BE2C (cell line): ENCODE measurements around the gene SAMD14.
A peak's percentile ranks its signal among the peaks of the same experiment; 100 is the strongest.

Source experiments
- DNase-seq: peaks from one replicate; pipeline ENCODE4 v3.0.0-alpha.2; 2020
- H3K27me3 ChIP-seq: fragments of 250-450 bp; sonication (Bioruptor Pico); 2 replicates; pipeline ENCODE4 v1.5.1; 2020; ENCODE audit warnings: mild to moderate bottlenecking
- H3K36me3 ChIP-seq: fragments of 250-450 bp; sonication (Bioruptor Pico); 2 replicates; pipeline ENCODE4 v1.5.1; 2020; ENCODE audit warnings: mild to moderate bottlenecking
- H3K4me1 ChIP-seq: fragments of 250-450 bp; sonication (Bioruptor Pico); 2 replicates; pipeline ENCODE4 v1.5.1; 2020
- H3K4me3 ChIP-seq: 2 replicates; pipeline ENCODE4 v1.5.1; 2011; ENCODE audit warnings: low read depth, low read length
- H3K9me3 ChIP-seq: fragments of 250-450 bp; sonication (Bioruptor Pico); 2 replicates; pipeline ENCODE4 v1.5.1; 2020
- TF ChIP-seq, protein P1 (sequence below): IDR thresholded peaks from 2 replicates; pipeline ENCODE4 v1.5.1; 2012; ENCODE audit warnings: mild to moderate bottlenecking, low read depth, low read length

The SAMD14 gene

DNA sequence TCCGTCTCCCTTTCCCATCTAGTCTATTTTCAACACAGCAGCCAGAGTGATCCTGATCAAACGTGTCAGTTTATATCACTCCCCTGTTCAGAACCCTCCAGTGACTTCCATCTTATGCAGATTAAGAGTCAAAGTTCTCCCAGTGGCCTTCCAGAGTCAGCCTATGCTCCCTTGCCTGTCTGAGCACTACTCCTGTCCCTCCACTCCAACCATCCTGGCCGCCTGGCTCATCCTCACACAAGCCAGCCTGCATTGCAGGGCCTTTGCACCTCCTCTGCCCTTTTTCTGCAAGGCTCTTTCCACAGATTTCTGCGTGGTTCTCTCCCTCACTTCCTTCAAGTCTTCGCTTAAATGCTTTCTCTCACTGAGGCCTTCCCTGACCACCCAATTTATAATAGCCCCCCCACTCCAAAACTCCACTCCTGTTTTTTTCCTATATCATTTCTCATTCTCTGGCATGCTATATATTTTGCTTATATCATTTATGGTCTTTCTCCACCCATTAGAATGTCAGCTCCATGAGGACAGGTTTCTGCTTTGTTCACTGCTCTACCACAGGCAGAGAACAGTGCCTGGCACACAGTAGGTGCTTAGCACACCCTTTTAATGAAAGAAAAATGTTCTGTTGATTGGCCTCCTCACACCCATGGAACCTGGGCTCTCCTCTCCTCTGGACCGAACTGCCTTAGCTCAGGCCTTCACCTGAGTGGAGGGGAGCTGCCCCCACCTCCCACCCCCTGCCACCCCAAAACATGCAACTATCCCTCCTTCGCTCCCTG lies 9.3 kb downstream of the SAMD14 start:
- DNase-seq, result no peak
- Histone ChIP-seq H3K36me3 (no peaks in the 10 kb centered on the region), H3K4me3 (no peak overlapping the region), H3K27me3 (no peaks in the 10 kb centered on the region), H3K4me1 (peaks cover 10% of the 10 kb centered on the region; the same call in 1 of the 2 replicates), H3K9me3 (no peaks in the 10 kb centered on the region)
- TF ChIP-seq, protein P1, sequence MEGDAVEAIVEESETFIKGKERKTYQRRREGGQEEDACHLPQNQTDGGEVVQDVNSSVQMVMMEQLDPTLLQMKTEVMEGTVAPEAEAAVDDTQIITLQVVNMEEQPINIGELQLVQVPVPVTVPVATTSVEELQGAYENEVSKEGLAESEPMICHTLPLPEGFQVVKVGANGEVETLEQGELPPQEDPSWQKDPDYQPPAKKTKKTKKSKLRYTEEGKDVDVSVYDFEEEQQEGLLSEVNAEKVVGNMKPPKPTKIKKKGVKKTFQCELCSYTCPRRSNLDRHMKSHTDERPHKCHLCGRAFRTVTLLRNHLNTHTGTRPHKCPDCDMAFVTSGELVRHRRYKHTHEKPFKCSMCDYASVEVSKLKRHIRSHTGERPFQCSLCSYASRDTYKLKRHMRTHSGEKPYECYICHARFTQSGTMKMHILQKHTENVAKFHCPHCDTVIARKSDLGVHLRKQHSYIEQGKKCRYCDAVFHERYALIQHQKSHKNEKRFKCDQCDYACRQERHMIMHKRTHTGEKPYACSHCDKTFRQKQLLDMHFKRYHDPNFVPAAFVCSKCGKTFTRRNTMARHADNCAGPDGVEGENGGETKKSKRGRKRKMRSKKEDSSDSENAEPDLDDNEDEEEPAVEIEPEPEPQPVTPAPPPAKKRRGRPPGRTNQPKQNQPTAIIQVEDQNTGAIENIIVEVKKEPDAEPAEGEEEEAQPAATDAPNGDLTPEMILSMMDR, result no peak

DNA sequence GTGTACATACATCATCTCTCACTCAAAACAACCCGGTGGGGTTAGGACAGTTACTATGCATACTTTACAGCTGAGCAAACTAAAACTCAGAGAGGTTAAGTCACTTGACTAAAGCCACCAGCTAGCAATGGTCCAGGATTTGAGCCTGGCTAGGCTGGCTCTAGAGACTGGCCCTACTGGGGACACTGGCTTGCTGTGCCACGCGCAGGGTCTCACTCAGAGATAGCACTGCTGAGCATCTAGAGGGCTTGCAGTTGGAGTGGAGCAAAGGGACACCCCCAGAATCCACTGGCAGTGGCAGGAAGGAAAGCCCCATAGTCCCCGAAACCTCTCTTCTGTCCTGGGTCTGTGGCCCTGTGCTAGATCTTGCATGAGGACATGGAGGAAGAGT lies 11.1 kb downstream of the SAMD14 start:
- Histone ChIP-seq H3K9me3 (no peaks in the 10 kb centered on the region), H3K36me3 (no peaks in the 10 kb centered on the region), H3K27me3 (no peaks in the 10 kb centered on the region), H3K4me1 (0 out of 2 replicates have a peak, but pooled peaks cover 7% of the 10 kb centered on the region), H3K4me3 (no peak overlapping the region)
- TF ChIP-seq, protein P1, result no peak
- DNase-seq, result no peak

DNA sequence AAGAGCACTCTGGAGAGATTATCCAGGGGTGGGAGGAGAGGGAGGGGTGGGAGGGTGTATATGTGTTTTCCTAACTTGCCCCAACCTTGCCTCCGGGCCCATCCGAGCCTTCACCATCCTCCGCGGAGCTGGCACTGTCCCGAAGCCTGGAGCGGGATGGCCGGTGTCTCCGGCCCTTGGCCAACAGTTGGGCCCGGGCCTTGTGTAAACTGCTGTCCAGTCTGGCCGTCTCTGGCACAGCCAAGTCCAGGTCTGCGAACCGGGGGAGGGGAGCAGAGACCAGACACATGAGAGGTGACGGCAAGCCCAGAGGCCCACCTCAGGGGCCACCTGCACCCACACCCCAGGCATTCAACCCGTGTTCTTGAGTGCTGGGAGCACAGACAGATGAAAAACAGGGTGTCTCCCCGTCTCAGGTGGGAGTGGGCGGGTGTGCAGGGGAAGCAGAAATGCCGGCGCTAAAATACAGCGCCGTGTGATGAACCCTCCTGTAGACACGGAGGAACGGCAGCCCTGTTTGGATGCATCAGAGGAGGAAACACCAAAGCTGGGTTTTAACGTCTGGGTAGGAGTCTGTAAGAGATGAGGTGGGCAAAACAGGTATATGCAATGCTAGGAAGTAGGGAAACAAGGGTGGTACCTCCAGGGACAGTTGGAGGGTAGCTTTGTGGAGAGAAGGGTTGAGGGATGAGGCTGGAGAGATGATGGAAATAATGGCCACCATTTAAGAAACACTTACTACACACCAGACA lies 11.7 kb downstream of the SAMD14 start:
- Histone ChIP-seq H3K9me3 (no peaks in the 10 kb centered on the region), H3K27me3 (no peaks in the 10 kb centered on the region), H3K4me1 (0 out of 2 replicates have a peak, but pooled peaks cover 2% of the 10 kb centered on the region), H3K36me3 (no peaks in the 10 kb centered on the region), H3K4me3 (no peak overlapping the region)
- no peak for DNase-seq
- TF ChIP-seq, protein P1, result no peak

DNA sequence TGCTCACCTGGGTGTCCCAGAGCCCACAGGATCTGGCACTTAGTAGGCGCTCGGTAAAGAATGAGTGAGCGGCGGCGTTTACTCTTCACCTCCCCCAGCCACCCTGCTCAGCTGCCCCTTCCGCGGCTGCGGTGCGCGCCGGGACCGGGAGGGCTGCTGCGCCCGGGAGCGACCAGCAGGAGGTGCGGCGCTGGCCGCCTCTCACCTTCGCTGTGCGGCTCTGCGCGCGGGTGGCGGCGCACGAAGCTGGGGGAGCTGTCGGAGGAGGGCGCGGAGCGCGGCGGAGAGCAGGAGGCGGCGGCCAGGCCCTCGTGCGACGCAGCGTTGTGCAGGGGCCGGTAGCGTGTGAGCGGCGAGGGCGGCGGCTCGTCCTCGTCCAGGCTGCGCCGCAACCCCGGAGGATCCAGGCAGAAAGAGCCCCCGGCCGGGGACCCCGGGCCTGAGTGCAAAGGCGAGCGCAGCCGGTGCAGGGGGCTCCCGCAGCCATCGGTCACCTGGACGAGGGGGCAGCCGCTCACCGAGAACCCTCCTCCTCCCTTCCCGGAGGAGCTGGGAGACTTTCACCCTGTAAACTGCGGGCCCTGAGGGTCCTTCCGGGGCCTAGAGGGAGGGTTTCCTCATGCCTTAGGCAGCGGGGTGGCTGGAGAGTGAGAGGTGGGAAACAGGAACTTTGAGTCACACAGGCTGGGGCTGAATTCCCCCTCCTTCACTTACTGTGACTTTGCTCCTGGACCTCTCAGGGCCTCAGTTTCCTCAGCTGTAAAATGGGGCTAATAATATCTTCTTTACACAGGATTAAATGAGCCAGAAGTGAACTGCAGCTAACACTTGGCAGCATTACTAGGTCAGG lies 12.5 kb downstream of the SAMD14 start:
- Histone ChIP-seq H3K36me3 (no peaks in the 10 kb centered on the region), H3K4me3 (0 out of 2 replicates have a peak overlapping the region, but pooled peaks have one; percentile 11), H3K4me1 (peaks cover under 1% of the 10 kb centered on the region; the same call in 1 of the 2 replicates), H3K9me3 (no peaks in the 10 kb centered on the region), H3K27me3 (no peaks in the 10 kb centered on the region)
- TF ChIP-seq, protein P1, result peak; percentile 61
- DNase-seq, result peak; percentile 88

DNA sequence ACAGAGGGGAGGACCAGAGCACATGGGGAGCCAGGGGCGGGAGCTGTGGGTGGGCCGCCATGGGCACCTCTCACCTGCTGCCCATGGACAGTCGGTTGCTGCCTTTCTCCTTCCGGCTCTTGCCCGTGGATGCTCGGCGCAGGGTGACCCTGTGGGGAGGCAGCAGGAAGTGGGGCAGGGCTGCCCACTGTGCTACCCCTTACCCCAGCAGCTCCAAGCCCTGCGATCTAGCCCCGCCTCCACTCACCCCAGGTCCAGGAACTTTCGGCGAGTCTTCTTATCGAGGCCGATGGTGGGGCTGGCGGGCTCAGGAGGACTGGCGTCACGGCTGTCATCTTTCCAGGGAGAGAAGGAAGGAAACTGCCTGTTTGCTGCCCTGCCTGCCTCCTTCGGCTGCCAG lies 14.2 kb downstream of the SAMD14 start:
- no peaks in the 10 kb centered on the region for H3K9me3 ChIP-seq
- H3K4me3 ChIP-seq, result no peak overlapping the region
- TF ChIP-seq, protein P1, result no peak
- peaks cover 8% of the 10 kb centered on the region for H3K4me1 ChIP-seq
- no peaks in the 10 kb centered on the region for H3K27me3 ChIP-seq
- no peaks in the 10 kb centered on the region for H3K36me3 ChIP-seq
- no peak for DNase-seq
